ENCODE results near the gene SCN5A.

SCN5A gene

DNA sequence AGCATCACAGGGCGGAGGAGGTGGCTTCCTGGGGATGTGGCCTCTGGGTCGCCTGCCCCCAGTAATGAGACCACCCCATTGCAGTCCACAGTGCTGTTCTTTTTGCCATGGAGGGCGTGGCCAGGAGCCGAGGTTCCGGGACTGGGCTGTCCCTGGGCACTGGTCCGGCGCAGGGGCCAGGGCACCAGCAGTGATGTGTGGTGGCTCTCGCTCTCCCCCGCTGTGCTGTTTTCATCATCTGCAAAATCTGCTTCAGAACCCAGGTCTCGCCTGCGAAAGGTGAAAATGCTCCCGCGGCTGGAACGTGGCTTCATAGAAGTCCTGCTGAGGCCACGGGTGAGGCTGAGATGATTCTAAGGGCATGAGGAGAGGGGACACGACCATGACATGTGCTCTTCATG, 45.8 kb downstream of the SCN5A start:
- no peak for DNase-seq (ENCODE audit: extremely low read depth in 1 of 2, low read depth in 1 of 2)

DNA sequence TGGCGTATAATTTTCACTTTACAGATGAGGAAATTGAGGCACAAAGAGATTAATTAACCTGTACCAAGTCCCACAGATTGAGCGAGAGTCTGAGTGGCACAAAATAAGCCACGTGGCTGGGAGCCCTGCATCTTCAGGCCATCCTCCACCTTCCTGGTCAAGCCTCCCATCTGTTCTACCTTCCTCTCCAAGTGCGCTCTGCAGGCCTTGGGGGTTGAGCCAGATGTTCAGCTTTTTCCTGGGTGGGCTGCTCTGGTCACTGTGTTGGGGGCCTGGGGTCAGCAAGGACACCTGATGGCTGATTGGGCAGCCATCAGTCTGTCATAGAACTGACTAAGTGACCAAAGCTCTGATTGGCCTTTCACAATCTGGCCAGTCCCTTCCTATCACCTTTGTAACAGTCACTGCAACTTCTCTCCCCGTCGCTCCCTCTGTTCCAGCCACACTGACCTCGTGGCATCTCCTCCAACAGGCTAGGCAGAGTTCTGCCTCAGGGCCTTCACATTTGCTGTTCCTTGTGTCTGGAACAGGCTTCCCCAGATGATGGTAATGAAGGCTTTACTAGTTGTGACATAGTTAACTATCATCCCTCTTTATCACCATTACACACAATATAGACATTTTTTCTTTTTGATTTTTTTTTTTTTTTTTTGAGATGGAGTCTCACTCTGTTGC, 46.8 kb downstream of the SCN5A start:
- no peak for DNase-seq (ENCODE audit: extremely low read depth in 1 of 2, low read depth in 1 of 2)

DNA sequence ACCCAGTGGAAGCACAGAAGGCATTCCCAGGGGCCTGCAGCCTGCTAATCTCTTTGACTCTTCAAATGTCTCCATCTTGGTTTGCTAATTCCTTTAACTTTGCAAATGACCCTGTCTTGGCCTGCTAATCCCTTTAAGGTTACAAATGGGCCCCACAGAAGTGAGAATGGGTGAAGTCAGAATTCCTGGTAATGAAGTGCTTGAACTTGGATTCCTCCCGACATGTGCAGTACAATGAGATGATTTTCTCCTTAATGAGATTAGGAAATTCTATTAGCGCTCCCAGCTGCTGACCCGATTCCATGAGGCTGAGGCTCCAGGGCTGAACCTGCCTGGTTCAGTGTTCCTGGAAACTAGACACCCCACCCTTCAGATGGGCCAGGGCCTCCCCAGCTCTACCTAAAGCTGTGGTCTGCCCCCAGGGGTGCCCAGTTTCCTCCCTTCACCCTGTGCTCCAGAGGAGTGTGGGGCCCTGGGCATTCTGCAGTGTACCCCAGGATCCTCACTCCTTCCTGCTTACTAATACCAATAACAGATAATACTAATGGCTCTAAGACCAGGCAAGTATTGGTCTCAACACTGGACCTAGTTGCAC, 47.4 kb downstream of the SCN5A start:
- DNase-seq (ENCODE audit: extremely low read depth in 1 of 2, low read depth in 1 of 2) = no peak

DNA sequence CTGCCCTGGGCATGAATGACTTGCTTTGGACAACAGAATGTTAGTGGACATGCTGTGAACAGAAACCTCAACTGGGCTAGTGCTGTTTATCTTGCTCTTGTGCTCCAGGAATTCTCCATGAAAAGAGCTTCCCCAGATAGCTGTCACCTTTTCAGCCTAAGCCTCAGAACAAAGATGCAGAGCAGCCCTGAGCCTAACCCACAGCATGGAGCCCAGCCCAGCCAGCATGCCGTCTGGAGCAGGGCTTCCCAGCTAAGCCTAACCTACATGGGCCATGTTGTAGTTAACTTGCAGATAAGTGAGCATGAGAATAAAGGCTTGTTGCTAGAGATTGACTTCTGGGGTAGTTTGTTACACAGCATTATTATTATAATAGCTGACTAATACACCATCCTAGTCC, 48.9 kb downstream of the SCN5A start:
- DNase-seq (ENCODE audit: extremely low read depth in 1 of 2, low read depth in 1 of 2) = no peak

DNA sequence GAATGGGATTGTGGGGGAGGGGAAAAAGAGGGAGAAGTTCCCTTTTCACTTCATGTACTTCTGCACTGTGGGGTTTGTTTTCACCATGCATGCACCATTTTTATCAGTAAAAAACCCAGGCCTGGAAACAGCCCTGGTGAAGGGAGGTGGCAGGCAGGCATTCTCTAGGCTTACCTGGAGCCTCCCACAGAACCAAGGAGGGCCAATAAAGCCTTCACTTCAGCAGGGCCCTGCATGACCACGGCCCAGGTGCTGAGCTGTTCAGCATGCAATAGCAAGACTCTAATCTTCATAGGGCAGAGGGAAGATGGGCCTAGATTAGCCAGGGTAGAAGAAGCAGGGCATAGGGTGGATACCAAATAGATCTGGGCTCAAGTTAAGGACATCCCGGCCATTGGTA, 49.6 kb downstream of the SCN5A start:
- DNase-seq (ENCODE audit: extremely low read depth in 1 of 2, low read depth in 1 of 2) = no peak

DNA sequence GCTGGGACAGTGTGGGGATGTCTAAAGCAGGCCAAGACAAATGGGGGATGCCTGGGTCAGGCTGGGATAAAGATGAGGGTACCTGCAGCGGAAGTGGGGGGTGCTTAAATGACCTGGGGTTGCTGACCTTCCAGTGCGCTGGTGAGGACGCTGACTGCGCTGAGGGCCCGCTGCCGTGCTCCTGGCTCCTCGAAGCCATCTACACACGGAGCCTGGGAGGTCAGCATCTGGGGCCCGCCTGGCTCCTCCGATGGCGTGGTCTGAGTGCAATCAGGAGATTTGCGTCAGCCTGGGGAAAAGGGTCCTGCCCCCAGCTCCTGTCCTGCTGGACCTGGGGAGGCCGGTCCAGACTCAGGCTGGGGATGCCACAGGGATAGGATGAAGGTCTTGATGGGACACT, 50.7 kb downstream of the SCN5A start:
- DNase-seq (ENCODE audit: extremely low read depth in 1 of 2, low read depth in 1 of 2) = no peak

DNA sequence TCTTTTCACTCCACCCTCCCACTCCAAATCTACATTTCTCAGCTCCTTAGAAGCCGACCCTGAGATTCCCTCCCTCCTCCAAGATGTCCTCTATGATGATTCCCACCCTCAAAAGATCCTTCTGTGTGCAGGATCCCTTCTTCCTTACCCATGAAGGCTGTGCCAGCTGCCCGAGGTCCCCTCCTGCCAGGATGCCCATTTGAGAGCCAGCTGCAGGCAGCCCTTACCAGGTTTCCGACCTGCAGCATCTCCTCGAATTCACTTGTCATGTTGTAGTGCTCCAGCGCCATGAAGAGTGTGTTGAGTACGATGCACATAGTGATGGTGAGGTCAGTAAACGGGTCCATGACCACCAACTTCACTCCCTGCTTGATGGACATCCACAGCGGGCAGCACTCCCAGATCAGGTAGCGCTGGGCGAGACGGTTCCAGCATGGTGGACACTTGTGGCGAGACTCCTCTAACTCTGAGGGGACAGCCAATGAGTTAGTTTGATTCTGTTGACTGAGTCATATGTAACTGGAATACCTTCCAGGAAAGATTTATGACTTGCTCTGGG, 51.9 kb downstream of the SCN5A start:
- DNase-seq (ENCODE audit: extremely low read depth in 1 of 2, low read depth in 1 of 2) = no peak

DNA sequence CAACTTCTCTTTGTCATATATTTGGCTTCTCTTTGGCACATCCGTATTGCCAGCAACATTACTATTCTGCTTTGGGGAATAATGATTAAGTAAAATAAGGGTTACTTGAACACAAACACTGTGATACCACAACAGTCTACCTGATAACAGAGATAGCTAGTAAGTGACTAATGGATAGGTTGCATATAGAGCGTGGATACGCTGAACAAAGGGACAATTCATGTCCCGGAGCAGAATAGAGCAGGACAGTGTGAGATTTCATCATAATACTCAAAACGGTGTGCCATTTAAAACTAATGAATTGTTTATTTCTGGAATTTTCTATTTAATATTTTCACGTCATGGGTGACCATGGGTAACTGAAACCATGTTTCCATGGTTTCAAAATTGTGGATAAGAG, 54.1 kb downstream of the SCN5A start:
- DNase-seq (ENCODE audit: extremely low read depth in 1 of 2, low read depth in 1 of 2) = no peak

DNA sequence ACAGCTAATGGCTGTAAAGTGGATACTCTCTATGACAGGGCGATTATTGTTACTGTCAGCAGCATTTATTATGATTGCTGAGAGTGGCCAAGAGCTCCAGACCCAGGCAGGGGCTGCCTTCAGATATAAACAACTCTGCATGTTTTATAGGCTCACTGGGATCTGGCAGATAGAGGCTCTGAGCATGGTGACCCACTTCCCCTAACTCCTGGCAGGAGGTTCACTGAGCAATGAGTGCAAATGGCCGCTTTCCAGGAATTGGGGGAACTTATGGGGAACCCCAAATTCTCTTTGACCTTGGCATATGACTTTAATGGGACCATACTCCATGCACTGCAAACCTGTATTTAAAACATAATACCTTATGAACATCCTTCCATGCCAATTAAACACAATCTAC, 59.0 kb downstream of the SCN5A start:
- no peak for DNase-seq (ENCODE audit: extremely low read depth in 1 of 2, low read depth in 1 of 2)

DNA sequence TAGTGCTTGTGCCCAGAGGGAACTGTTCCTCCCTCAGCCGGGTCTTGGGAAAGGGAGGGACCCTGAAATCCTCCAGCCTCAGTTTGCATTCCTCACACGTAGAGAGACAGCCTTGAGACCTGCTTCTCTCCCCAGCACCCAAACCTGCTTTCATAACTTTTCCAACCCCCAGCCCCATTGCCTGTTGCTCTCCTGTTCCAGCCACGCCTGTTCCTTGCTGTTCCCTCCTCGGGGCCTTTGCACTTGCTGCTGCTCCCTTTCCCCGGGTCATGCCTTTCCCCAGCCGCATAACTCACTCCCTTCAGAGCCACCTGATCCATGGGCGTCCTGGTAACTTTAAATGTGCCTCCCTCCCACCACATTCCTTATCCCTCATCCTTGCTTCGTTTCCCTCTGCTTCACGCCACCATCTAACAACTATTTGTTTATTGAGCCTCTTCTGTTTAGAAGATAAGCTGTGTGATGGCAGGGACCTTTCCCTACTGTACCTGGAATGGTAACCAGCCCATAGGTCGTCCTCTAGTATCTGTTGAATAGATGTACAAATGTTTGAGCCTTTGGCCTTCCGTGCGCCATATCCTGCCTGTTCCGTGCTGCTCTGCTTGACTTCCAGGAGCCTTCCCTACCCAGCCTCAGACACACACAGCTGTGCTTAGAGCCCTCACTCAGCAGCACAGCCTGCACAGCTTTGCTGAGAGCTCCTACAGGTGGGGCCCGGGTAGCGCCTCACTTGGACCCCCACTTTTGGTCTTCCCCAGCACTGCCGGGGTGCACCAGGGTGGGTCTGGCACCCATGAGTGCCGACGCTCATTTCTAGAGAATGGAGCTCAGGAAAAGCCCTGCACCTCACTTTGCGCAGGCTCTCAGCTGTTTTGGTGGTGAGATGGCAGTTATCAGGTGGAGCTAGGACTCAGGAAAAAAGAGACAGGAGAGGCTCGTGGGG, 60.2 kb downstream of the SCN5A start:
- DNase-seq (ENCODE audit: extremely low read depth in 1 of 2, low read depth in 1 of 2) = no peak

DNA sequence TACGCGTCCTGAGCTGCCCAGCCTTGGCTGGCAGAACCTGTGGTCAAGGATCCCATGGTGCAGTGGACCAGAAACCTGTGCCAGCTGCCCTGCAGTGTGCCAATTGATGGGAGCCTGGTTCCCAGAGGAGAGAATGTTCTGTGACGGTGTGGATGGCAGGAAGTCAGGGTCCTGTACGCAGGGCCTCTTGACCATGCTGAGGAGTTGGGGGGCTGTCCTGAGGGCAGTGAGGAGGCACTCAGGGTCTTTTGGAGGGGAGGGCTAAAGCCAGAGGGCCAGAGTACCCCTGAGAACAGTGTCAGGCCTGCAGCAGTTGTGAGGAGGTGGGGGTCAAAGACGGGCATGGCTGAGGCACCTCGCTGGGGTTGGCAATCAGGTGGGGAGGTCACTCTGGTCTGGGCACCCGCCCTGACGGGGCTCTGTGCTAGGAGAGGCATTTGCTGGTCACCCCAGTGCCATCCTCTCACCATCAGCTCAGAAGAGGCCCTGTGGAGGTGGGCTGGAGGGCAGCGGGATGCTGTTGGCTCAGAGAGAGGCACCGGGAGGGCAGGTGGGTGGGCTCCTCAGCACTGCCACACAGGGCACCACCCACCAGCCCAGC, 61.0 kb downstream of the SCN5A start:
- DNase-seq (ENCODE audit: extremely low read depth in 1 of 2, low read depth in 1 of 2) = no peak

DNA sequence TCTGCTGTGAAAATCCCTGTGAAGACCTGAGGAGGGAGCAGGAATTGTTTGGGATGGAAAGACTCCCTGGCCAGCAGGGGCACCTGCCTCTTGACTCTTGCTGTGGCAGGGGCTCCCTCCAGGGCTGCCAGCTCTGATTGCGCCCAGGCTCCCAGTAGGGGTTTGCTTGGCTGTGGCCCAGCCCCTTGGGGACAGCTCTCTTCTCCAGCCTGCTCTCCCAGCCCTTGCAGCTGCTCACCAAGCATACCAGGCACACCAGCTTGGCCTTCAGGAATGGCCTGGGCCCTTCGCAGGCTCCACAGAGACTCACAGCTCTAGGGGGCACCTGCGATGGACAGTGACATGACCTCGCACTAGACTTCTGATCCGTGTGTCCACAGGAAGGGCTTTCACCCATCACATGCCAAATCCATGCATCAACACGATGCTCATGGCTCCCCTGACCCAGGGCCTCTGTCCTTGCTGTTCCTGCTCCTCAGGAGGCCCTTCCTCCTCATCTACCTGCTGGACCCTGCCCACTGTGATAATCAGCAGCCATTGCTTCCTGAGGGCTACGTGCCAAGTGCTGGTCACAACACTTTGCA, 61.8 kb downstream of the SCN5A start:
- no peak for DNase-seq (ENCODE audit: extremely low read depth in 1 of 2, low read depth in 1 of 2)

DNA sequence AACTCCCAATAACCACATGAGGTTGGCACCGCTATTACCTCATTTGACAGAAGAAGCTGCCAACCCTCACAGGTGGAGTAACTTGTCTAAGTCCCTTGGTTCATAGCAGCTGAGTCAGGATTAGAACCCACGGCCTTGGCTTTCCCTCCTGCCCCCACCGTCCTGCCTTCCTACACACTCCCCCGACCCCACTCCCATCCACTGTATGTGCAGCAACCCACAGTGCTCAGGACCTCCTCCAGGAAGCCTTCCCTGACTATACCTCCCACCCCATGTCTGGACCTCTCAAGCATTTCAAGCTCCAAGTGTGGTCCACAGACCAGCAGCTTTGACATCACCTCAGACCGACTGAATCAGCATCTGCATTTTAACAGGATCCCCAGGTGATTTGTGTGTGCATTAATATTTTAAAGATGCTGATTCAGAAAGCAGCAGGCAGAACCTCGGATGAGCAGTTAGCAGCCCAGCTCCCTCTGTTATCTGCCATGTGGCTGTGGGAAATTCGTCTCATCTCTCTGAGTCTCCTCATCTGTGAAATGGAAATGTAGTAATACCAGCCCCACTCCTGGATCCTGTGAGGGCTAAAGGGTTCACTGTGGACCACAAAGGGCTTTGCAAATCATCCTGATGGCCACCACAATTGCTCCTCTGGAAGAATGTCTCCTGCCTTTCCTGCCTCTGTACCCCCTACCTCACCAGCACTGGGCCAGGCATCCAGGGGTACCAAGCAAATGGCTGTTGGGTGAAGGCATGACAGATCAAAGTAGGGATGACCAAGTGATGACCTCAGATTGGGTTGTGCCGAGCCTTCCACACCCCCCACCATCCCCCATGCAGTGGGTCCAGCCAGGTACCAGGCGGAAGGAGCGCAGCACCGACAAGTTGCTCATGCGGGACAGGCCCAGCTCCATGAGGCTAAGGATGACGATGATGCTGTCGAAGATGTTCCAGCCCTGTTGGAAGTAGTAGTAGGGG, 62.7 kb downstream of the SCN5A start:
- DNase-seq (ENCODE audit: extremely low read depth in 1 of 2, low read depth in 1 of 2) = no peak

DNA sequence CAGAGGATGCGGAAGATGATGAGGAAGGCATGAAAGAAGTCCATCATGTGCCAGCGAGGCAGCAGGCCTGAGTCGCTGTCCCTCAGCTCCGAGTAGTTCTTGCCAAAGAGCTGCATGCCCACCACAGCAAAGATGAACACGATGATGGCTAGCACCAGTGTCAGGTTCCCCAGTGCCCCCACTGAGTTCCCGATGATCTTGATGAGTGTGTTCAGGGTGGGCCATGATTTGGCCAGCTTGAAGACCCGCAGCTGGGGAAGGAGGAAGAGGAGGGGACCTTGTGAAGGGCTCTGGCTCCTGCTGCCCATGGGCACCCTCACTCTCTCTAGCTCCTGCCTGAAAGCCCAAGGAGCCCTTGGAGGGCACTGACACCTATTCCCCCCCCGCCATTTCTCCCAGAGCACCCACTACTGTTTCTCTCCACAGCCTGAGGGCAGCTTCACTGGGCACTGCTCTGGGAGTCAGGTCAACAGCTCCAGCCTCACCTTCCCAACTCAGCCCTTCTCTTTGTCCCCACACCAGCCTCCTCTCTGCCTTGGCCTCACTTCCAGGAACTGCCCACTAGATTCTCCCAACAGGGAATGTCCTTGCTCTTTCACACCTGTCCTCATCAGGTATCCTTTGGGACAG, 63.6 kb downstream of the SCN5A start:
- no peak for DNase-seq (ENCODE audit: extremely low read depth in 1 of 2, low read depth in 1 of 2)

DNA sequence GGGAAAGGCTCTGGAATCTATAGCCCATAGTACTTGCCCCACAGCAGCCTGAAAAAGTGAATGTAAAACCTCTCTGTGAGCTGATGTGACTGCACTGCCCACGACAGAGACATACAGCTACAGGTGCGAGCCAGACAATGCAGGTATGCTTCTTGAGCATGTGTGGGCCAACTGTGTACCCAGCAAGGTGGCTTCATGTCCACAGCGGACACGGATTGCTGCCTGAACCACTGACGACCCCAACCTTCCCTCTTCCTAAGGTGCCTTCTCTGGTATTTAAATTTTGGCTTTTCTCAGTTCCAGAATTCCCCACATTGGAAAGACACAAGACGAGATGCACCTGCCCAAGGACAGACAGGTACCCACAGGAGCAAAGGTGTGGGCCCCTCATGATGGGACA, 65.8 kb downstream of the SCN5A start:
- DNase-seq (ENCODE audit: extremely low read depth in 1 of 2, low read depth in 1 of 2) = no peak

DNA sequence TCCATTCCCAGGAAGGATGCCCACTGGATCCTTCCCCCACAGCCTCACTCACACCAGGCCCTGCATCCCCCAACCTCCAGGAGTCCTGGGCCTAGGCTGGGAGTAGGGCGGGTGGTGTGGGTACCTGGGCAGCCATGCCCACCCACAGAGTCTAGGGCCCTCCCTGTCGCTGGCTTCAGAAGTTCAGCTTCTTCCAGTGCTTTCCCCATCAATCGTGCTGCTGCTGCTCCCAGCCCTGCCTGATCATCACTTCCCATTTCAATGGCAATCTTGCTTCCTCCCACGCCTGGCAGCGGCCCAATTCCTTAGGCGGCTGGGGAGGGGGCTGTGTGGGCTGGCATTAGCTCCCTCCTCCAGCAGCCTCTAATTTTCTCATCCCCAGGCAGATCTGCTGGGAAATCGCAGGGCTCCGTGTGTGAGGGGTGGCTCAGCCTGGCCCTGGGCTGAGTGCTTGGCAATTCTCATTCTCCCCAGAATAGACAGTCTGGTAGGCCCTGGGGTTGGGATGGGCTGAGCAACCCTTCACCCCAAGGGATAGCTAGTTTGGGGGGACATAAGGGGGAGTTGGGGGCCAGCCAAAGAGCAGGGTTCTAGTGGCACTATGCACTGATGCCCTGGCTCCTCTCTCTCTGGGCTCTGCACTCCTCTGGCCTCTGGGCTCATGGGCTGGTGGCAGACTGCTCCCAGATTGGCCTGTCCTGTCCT, 66.4 kb downstream of the SCN5A start:
- DNase-seq (ENCODE audit: extremely low read depth in 1 of 2, low read depth in 1 of 2) = no peak

DNA sequence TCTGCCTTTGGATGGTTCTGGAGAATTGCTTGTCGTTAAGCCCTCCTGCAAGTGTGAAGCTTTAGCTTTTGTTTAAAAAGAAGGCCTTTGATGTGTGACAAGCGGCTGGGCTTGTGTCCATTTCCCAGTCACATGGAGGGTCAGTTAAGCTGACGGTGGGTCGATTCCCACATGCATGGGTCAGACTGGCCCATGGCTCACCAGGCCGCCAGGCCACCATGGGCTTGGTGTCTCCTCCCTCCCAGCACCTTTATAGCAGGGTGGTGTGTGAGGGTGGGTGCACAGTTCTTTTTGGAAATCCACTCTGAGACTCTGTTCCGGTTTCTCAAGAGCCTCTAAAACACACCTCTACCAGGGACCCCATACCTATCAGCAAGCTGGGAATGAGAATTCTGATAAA, 67.2 kb downstream of the SCN5A start:
- no peak for DNase-seq (ENCODE audit: extremely low read depth in 1 of 2, low read depth in 1 of 2)

DNA sequence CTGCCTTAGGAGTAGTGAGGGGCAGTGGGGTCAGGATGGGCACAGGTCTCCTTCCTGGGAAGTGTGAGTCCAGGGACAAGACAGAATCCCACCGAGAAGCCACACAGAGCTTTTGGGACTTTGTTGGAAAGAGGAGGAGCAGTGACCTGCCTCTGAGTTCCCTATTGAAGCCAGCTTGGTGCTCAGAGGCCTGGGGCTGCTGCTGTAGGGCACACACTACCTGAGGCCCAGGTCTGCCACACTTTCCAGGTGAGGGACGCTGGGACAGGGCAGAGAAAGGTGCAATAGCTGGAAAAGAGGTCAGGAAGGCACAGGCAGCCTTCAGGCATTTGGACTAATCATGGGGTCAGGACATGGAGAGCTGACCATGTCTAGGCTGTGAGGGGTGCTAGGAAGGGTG, 67.7 kb downstream of the SCN5A start:
- no peak for DNase-seq (ENCODE audit: extremely low read depth in 1 of 2, low read depth in 1 of 2)

Data from activated CD8-positive, alpha-beta memory T cell treated with anti-CD3 and anti-CD28 coated beads for 1 hour (primary cell).